ENCODE measurements around the gene UBE2QL1. TPM values are rescaled to one million over a fixed set of nuclear protein-coding genes. Genes with fewer than 3 reads are reported as not detected.

UBE2QL1 gene
- total RNA-seq, 1 experiment from 2014 or later = not detected

DNA sequence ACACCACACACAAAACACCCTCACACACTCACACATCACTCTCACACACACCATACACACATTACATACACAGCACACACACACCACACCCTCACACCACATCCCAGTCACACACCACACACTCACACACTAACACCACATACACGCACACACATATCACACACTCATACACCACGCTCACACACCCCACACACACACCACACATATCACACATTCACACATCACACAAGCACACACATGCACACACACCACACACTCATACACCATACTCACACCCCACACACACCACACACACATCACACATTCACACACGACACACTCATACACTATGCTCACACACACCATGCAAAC is 543 bp upstream of the UBE2QL1 start:
- in situ Hi-C loops (cut with HindIII; ENCODE audit: low pct_unique_long_range_greater_than_20kb, low sequenced_read_pairs) = no loop called here
- DNase-seq (ENCODE audit: low read depth) = no peak

DNA sequence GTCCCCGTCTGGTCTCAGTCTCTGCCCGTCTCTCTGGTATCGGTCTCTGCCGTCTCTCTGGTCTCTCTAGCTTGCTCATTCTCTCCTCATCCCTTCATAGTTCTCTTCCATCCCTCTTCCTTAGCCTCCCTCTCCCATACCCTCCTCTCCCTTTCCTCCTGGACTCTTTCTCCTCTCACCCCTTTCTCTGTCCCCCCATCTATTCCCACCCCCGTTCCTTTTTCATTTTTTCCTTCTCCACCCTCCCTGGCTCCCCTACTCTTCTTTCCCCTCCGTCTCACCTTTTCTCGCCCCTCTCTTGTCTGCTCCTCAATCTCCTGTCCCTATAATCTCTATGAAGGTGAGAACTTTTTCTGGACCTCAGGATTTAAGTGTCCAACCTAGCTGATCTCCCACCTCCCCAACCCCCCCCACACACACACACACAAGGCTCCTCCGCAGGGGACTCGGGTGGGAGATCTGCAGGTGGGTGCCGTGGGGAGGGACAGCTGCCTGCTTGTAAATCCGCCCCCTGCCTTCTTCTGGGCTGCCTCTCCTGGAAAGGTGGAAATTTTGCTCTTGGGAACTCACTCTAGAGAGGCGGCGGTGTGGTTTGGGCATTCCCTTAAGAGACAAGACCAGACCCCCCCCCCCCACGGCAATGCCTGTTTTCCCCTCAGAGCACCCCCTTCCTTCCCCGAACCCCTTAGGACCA is 953 bp downstream of the UBE2QL1 start:
- DNase-seq (ENCODE audit: low read depth) = no peak
- in situ Hi-C loops (cut with HindIII; ENCODE audit: low pct_unique_long_range_greater_than_20kb, low sequenced_read_pairs) = no loop called here

DNA sequence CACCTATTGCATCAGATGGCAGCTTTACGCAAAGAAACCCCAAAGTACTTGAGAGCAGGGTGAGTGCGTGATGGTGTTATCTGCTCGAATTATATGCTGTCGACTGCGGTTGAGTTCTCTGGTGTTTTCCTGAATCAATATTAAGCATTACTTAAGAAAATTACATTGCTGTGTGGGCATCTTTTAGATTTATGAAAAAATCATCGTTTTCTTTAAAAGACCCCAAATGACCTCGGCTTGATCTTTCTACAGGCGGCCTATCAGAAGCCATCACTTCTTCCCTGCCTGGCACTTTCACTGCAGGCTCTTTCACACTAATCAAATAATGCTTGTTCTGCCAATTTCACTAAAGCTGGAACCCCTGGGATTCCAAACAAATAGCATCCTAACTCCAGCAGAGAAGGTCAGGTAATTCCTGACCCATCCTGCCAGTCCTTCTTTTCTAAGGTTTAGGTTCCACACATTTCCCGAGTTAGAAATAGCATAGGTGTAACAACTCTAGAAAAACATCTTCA is 1.7 kb downstream of the UBE2QL1 start:
- no peak for DNase-seq (ENCODE audit: low read depth)

DNA sequence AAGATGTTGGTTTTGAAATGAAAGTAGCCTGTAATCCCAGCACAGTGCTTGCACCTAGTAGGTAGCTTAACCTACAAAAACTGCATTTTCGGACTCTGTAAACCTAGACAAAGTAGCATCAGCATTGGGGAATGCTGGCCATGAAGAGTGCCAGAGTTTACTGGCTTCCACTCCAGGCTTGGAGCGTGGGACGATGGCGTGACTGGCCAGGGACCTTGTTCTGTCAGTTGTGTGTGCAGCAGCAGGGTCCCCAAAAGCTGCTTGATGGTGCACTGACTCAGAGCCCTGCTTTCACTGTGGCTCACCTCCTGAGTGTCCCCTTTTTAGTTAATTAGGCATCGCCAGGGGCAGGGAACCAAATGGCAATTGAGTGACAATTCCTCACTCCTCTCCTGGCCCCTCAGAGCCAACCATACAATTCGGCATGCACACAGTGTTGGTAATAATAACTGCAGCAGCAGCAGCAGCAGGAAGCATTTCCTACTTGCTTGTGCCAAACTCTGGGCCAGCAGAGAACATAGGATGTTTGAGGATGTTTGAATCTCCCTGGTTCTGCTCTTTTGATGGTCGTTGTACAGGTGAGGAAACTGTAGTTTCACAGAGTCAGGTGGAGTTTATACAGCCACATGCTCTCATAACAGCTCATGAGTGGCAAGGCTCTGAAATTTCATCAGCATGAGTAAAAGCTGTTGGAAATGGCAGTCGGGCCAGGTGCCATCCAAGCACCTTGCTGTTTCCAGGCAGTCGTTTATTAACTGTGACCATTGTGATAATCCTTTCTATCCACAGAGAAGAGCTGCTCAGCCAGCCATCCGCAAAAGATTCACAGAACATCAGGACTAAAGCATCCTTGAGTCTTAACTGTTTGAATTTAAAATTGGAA is 4.2 kb downstream of the UBE2QL1 start:
- DNase-seq (ENCODE audit: low read depth) = no peak
- in situ Hi-C loops (cut with HindIII; ENCODE audit: low pct_unique_long_range_greater_than_20kb, low sequenced_read_pairs) = no loop called here

More for the DNA sequence above, 1.7 kb downstream of the UBE2QL1 start:
- in situ Hi-C loops (cut with HindIII; ENCODE audit: low pct_unique_long_range_greater_than_20kb, low sequenced_read_pairs) = no loop called here

DNA sequence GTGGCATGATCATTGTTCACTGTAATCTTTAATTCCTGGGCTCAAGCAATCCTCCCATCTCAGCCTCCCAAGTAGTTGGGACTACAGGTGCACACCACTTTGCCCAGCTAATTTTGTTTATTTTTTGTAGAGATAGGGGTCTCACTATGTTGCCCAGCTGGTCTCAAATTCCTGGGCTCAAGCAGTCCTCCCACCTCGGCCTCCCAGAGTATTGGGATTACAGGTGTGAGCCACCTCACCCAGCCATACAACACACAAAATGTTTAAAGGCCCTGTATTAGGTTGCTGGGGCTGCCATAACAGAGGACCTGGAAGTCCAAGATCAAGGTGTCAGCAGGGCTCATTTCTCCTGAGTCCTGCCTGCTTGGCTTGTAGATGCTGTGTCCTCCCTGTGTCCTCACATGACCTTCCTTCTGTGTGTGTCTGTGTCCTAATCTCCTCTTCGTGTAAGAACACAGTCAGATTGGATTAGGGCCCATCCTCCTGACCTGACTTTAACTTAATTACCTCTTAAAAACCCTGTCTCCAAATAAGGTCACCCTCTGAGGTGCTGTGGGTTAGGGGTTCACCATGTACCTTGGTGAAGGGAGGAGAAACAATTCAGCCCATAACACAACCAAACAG is 5.4 kb downstream of the UBE2QL1 start:
- in situ Hi-C loops (cut with HindIII; ENCODE audit: low pct_unique_long_range_greater_than_20kb, low sequenced_read_pairs) = no loop called here

DNA sequence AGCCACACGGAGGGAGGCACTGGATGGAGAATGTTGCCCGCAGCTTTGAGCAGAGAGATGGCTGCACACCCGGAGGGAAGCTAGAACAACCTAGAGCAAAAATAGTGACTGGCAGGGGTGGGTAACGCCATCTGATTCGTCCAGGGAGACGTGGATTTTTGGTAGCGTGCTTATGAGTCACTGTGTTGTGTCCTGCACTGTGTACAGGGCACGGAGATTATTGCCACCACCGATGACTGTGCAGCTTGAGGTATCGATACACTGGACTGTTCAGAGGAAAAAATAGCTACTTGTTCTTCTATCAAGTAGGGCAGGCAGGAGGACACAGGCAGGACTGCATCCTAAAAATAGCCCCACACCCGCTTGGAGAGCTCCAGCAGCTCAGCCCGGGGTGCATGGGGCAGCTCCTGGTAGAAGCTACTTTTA is 6.0 kb downstream of the UBE2QL1 start:
- no peak for DNase-seq (ENCODE audit: low read depth)
- in situ Hi-C loops (cut with HindIII; ENCODE audit: low pct_unique_long_range_greater_than_20kb, low sequenced_read_pairs) = no loop called here

More for the DNA sequence above, 5.4 kb downstream of the UBE2QL1 start:
- DNase-seq (ENCODE audit: low read depth) = no peak

DNA sequence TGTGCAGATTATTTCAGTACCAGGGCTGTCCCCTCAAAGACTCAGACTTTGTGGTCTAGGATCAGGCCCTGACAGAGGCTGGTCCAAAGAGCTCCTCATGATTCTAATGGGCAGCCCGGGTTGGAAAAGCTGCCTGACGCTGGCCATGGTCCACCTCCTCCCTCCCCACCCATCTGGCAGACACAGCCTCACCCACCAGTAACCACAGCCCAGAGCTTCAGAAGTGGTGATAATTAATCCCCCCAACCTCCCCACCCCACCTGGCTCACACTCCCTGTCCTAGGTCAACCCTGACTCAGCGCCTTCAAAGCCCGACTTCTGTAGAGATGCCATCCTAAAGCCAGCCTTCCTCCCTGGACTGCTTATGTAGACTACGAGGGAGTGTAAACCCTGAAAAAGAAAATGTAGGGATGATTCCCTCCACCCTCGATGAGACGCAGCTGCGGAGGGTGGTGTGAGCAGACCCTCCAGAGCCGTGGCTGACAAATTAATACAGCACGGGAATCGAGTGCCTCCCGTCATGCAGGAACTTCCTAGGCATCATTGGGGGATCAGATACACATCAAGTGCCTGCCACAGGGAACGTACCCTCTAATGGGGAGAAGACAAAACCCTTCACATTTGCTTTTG is 7.0 kb downstream of the UBE2QL1 start:
- in situ Hi-C loops (cut with HindIII; ENCODE audit: low pct_unique_long_range_greater_than_20kb, low sequenced_read_pairs) = no loop called here
- DNase-seq (ENCODE audit: low read depth) = no peak

DNA sequence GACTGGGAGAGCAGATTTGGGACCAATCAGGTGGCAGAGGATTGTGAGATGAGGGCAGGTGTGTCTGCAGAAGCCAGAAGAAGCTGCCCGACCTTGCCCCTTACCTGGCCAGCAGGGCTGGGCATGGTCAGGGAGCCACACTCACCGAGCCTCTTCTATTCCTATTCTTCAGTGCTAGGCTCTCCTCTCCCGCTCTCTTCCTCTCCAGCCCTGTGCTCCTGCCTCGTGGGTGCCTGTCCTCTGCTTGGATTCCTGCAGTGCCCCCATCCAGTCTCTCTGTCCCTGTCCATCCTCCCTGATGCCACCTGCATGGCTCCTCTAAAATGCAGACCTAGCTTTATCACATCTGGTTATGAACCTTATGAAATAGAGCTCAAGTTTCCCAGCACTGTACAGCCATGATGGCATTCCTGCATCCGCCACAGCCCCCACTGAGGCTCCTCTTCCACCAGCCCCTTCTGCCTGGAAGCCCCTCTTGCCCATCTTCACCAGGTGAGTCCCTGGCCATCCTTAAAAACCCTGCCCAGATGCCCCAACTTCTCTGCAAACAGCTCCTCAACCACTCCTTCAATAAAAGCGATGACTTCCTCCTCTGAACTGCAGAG is 8.2 kb downstream of the UBE2QL1 start:
- in situ Hi-C loops (cut with HindIII; ENCODE audit: low pct_unique_long_range_greater_than_20kb, low sequenced_read_pairs) = no loop called here

DNA sequence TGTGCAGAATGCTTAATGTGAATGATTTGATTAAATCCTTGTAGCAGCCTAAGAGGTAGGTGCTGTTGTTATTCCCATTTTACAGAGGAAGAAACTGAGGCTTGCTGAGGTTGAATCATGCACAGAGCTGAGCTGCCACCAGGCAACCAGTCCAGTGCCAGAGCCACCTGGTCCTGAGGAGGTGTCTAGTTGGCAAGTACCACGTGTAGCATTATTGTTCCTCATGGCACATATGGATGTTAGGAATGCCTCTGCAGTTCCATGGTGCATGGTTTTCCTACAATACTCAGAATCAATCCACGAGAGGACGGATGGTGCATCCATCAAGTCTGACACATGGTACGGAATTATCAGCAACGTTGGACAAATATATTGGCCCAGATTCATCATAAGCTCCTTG is 8.9 kb downstream of the UBE2QL1 start:
- in situ Hi-C loops (cut with HindIII; ENCODE audit: low pct_unique_long_range_greater_than_20kb, low sequenced_read_pairs) = no loop called here

More for the DNA sequence above, 8.2 kb downstream of the UBE2QL1 start:
- DNase-seq (ENCODE audit: low read depth) = no peak

DNA sequence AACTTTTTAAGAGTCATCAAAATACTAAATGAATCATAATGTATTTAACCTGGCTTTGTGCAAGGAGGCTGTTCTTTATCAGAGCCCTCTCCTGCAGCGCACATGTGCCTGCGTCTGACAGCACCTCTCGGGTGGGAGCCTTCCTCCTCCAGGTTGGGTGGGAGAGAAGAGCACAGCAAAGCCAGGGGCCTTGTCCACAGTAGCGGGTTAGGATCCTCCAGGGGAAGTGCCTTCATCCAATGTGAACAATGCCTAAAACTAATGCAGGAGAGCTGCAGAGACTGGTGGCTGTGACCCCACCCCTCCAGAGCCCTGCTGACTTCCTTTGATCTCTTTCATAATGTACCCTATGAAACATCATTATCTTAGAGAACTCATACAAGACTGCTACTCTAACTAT is 10.2 kb downstream of the UBE2QL1 start:
- in situ Hi-C loops (cut with HindIII; ENCODE audit: low pct_unique_long_range_greater_than_20kb, low sequenced_read_pairs) = no loop called here

More for the DNA sequence above, 8.9 kb downstream of the UBE2QL1 start:
- DNase-seq (ENCODE audit: low read depth) = no peak

DNA sequence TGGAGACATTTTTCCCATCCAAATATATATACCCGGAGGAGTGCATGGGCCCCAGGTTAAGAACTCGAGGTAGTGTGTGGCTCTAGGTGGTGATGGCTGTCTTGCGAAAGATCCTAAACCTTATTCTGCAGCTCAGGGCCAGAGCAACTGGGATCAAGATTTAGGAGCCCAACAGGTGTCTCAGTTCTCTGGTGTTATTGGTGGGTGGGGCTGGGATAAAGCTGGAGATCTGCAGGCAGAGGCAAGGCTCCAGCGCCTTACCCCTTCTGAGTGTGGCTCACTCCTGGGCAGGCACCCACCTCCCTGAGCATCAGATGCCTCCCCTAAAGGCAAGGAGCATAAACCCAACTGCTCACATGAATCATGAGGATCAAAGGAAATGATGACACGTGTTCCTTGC is 11.2 kb downstream of the UBE2QL1 start:
- in situ Hi-C loops (cut with HindIII; ENCODE audit: low pct_unique_long_range_greater_than_20kb, low sequenced_read_pairs) = no loop called here
- no peak for DNase-seq (ENCODE audit: low read depth)

More for the DNA sequence above, 10.2 kb downstream of the UBE2QL1 start:
- no peak for DNase-seq (ENCODE audit: low read depth)

DNA sequence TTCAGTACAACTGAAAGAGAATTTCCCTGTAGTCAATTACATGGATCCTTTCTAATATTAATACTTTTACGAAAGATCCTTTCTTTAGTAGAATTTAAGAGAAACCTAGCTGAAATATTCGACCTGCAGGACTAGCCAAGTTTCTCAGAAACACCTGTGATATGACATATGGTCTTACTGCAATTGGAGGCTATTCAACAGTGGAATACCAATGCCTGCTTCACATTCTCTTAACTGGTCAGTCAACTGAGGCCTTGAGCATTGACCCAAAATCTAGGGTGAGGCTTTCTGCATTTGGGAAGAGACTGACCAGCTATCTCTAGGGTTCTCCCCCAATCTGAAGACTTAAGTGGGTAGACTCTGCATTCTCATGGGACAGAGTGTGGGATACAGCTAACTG is 12.3 kb downstream of the UBE2QL1 start:
- no peak for DNase-seq (ENCODE audit: low read depth)
- in situ Hi-C loops (cut with HindIII; ENCODE audit: low pct_unique_long_range_greater_than_20kb, low sequenced_read_pairs) = no loop called here

DNA sequence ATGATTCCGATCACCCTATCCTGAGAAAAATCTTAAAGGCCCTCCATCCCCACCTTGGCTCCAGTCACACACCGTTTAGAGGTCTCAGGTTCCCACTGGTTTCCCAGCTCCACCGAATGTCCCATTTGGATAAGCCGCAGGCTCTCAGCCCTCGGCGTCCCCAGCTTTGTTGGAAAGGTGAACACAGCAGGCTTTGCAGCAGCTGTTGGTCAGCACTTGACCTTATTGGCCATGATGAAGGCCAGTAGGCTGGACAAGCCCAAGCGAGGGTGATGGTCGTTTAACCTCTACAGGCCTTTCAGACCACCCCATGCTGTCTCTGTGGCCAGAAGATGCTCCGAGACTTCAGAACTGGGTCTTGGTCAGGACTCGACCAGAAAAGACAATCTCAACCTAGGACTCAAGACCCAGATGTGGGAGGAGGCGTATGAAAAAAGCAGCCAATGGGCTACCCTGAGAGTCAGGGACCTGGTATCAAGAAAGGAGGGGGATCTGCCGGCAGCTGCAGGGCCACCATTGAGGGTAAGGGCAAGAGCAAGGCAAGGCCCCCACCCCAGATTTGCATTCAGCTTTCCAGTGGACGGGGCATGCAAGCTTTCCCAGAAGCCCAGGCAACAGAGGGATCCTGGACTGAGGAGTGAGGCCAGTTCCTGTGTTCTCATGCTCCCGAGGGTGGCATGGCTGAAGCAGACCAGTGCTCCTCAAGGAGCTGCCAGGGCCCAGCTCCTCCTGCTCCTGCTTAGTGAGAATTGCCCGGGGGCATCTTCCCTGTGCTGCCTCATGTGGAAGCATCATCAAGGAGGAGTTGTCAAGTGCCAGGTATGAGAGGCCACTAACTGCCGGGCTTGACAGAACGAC is 13.4 kb downstream of the UBE2QL1 start:
- in situ Hi-C loops (cut with HindIII; ENCODE audit: low pct_unique_long_range_greater_than_20kb, low sequenced_read_pairs) = no loop called here
- DNase-seq (ENCODE audit: low read depth) = no peak

DNA sequence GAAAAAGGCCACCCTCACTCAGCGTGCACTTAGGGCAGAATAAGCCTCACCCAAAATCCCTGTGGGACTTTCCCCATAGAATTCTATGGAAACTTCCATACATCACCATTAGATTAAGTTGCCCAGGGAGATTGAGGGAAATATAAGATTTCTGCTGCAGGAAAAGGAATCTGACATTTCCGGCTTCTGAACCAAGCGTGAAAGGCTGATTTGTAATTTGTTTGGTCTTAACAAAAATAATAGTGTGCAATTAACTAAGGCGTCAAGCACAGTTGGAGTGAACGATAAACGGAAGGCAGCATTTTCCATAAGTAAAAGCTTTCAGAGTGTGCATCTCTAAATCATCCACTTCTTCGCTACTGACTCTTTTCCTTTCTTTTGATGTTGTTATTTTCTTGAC is 14.0 kb downstream of the UBE2QL1 start:
- in situ Hi-C loops (cut with HindIII; ENCODE audit: low pct_unique_long_range_greater_than_20kb, low sequenced_read_pairs) = no loop called here
- DNase-seq (ENCODE audit: low read depth) = no peak

DNA sequence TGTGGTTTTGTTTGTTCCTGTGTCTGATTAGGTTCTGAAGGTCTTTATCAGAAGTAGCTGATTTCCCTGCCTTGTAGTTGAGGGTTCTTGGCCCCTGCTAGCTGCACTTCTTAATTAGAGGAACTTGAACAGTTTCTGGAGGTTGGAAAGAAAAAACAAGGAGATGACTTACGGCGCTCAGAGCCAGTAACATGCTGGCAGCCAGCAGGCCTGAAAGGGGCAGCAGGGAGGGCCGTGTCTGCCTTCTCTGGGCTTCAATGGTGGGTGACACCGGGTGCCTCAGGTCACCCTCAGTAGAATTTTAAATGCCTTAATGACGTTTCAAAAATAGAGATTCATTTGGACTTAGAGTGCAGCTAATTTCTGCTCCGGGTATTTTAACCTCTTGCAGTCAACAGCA is 15.8 kb downstream of the UBE2QL1 start:
- in situ Hi-C loops (cut with HindIII; ENCODE audit: low pct_unique_long_range_greater_than_20kb, low sequenced_read_pairs) = no loop called here

DNA sequence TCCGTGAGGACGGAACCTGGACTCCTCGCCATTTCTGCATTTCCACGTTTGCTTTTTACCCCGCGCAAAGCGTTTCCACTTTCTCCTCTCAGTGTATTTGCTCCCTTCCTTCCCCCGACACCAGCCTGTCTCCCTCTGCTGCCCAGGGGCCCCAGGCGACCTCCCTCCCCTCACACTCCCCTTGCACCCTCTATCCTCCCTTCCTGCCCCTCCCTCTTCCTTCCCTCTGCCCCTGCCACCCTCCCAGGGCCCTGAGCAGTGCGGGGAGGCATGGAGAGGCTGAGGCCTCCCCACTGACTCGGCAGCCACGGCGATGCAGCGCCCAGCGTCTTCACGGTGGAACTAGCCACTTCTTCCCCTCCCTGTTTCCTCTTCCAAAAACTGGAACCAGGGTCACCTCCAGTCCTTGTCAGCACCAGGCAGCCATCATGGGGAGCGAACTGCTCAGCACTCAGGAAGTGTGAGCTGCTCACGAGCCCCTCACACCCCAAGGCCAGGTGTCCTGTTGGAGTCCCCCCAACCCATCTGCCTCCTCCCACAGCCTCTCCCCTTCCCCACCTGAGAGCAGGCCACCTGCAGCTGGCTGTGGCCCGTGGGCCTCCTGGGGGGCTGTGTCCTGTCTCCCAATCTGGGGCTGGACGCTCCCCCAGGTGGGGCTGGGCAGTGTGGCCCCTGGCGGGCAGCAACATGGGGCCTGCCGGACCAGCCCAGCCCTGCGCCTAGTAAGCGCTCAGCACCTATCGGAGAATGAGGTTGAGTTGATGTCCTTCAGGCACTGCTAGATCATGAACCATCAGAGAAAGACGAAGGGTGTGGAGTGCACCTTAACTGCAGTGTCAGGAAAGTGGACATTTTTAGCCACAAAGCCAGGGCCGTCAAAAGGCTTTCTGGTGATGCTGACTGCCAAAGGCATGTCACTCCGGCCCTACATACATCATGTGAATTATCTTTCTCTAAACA is 17.5 kb downstream of the UBE2QL1 start:
- in situ Hi-C loops (cut with HindIII; ENCODE audit: low pct_unique_long_range_greater_than_20kb, low sequenced_read_pairs) = no loop called here
- DNase-seq (ENCODE audit: low read depth) = no peak

More for the DNA sequence above, 15.8 kb downstream of the UBE2QL1 start:
- DNase-seq (ENCODE audit: low read depth) = no peak
